Naive B cell (primary cell): ENCODE measurements around the gene CELF4. TPM values are rescaled to one million over a fixed set of nuclear protein-coding genes. Genes with fewer than 3 reads are reported as not detected.
A peak's percentile ranks its signal among the peaks of the same experiment; 100 is the strongest.

Experiments
- ATAC-seq, 2 donors: fragments of 150-1000 bp; cut with Tn5 transposase; 2 replicates each; pipeline ENCODE4 v1.10.0; 2021; ENCODE audit warnings: low read depth in 2 of 2, mild to moderate bottlenecking in 2 of 2, moderate library complexity in 2 of 2
- DNase-seq: peaks from one replicate; pipeline ENCODE4 v3.0.0; 2022
- H3K27ac Mint-ChIP-seq, 6 donors: one replicate each; pipeline ENCODE4 v1.8.0; 2020 to 2022; ENCODE audit warnings: mild to moderate bottlenecking in 6 of 6, mixed read lengths in 6 of 6, moderate library complexity in 5 of 6, inconsistent platforms in 2 of 6
- H3K27me3 Mint-ChIP-seq, 3 donors: one replicate each; pipeline ENCODE4 v1.8.0; 2021 to 2022; ENCODE audit warnings: mixed read lengths in 3 of 3, mild to moderate bottlenecking in 1 of 3
- H3K36me3 Mint-ChIP-seq, 2 donors: one replicate each; pipeline ENCODE4 v1.8.0; 2020 to 2022; ENCODE audit warnings: mixed read lengths in 2 of 2, inconsistent platforms in 1 of 2, mild to moderate bottlenecking in 1 of 2
- H3K4me1 Mint-ChIP-seq, 3 donors: one replicate each; pipeline ENCODE4 v1.8.0; 2020 to 2022; ENCODE audit warnings: mixed read lengths in 3 of 3, inconsistent platforms in 1 of 3, mild to moderate bottlenecking in 1 of 3, moderate library complexity in 1 of 3
- H3K4me3 Mint-ChIP-seq, 8 donors: one replicate each; pipeline ENCODE4 v1.8.0; 2020 to 2022; ENCODE audit warnings: mild to moderate bottlenecking in 8 of 8, mixed read lengths in 8 of 8, moderate library complexity in 8 of 8, inconsistent platforms in 2 of 8
- H3K9me3 Mint-ChIP-seq, 7 donors: one replicate each; pipeline ENCODE4 v1.8.0; 2020 to 2022; ENCODE audit warnings: mixed read lengths in 7 of 7, mild to moderate bottlenecking in 5 of 7, inconsistent platforms in 2 of 7, moderate library complexity in 1 of 7
- polyA plus RNA-seq, 6 donors: library from polyadenylated mRNA; unstranded; fragments of 300-500 nt; fragmentation: Illumina TruSeq; gene quantifications; one replicate each; pipeline ENCODE4 v1.2.3, GENCODE V29; 2021; ENCODE audit warnings: low read depth in 6 of 6

Gene CELF4
- polyA plus RNA-seq, 6 donors from 2014 or later: 0.21 to 0.34 (median 0.24) TPM; not detected in 1

GRCh38 chr18:37502601-37503000, 63.0 kb downstream of the CELF4 start:
- Mint-ChIP-seq H3K27ac (no peak overlapping the region), H3K27me3 (peaks cover 5 to 13% (median 8%) of the 10 kb centered on the region in 3 donors), H3K36me3 (no peaks in the 10 kb centered on the region), H3K4me1 (no peaks in the 10 kb centered on the region), H3K4me3 (no peak overlapping the region), H3K9me3 (peaks cover 0 to 9% (median 0%) of the 10 kb centered on the region in 7 donors)
- DNase-seq (no peak), ATAC-seq (no peak)

- Mint-ChIP-seq H3K4me3 (no peak overlapping the region), H3K27ac (no peak overlapping the region), H3K36me3 (no peaks in the 10 kb centered on the region), H3K9me3 (peaks cover 0 to 6% (median 0%) of the 10 kb centered on the region in 7 donors), H3K27me3 (peaks cover 5 to 13% (median 8%) of the 10 kb centered on the region in 3 donors), H3K4me1 (no peaks in the 10 kb centered on the region)
- ATAC-seq (no peak), DNase-seq (no peak)
These were observed 63.6 kb downstream of the CELF4 start for GRCh38 chr18:37502036-37502435.

GRCh38 chr18:37501136-37501535, 64.5 kb downstream of the CELF4 start:
- DNase-seq: no peak
- H3K4me1 Mint-ChIP-seq: no peaks in the 10 kb centered on the region
- H3K27ac Mint-ChIP-seq: no peak overlapping the region
- H3K27me3 Mint-ChIP-seq: peaks cover 8 to 13% (median 9%) of the 10 kb centered on the region in 3 donors
- H3K4me3 Mint-ChIP-seq: no peak overlapping the region
- no peaks in the 10 kb centered on the region for H3K36me3 Mint-ChIP-seq
- H3K9me3 Mint-ChIP-seq: peaks cover 0 to 6% (median 0%) of the 10 kb centered on the region in 7 donors
- no peak for ATAC-seq

- DNase-seq: no peak
- Mint-ChIP-seq H3K4me1 (no peaks in the 10 kb centered on the region), H3K9me3 (peaks cover 0 to 6% (median 0%) of the 10 kb centered on the region in 7 donors), H3K36me3 (no peaks in the 10 kb centered on the region), H3K27me3 (peaks cover 13 to 14% (median 13%) of the 10 kb centered on the region in 3 donors), H3K4me3 (no peak overlapping the region), H3K27ac (peak overlapping the region in 1 of 6 donors; percentile 14)
- ATAC-seq: no peak
These were observed 65.7 kb downstream of the CELF4 start for GRCh38 chr18:37499913-37500312.

- DNase-seq (no peak), ATAC-seq (no peak)
- no peak overlapping the region for H3K4me3 Mint-ChIP-seq
- H3K4me1 Mint-ChIP-seq: no peaks in the 10 kb centered on the region
- no peaks in the 10 kb centered on the region for H3K36me3 Mint-ChIP-seq
- peaks cover 0 to 6% (median 0%) of the 10 kb centered on the region in 7 donors for H3K9me3 Mint-ChIP-seq
- H3K27ac Mint-ChIP-seq: no peak overlapping the region
- H3K27me3 Mint-ChIP-seq: peaks cover 13 to 14% (median 13%) of the 10 kb centered on the region in 3 donors
These were observed 66.6 kb downstream of the CELF4 start for GRCh38 chr18:37499044-37499443.

GRCh38 chr18:37497853-37498518, 67.6 kb downstream of the CELF4 start:
- H3K36me3 Mint-ChIP-seq: no peaks in the 10 kb centered on the region
- no peak overlapping the region for H3K4me3 Mint-ChIP-seq
- no peak overlapping the region for H3K27ac Mint-ChIP-seq
- no peak for ATAC-seq
- H3K9me3 Mint-ChIP-seq: peaks cover 0 to 9% (median 2%) of the 10 kb centered on the region in 7 donors
- no peak for DNase-seq
- H3K27me3 Mint-ChIP-seq: peaks cover 16 to 18% (median 17%) of the 10 kb centered on the region in 3 donors
- H3K4me1 Mint-ChIP-seq: no peaks in the 10 kb centered on the region

GRCh38 chr18:37496568-37496967, 69.0 kb downstream of the CELF4 start:
- peaks cover 17 to 24% (median 21%) of the 10 kb centered on the region in 3 donors for H3K27me3 Mint-ChIP-seq
- H3K27ac Mint-ChIP-seq: no peak overlapping the region
- H3K4me1 Mint-ChIP-seq: no peaks in the 10 kb centered on the region
- no peaks in the 10 kb centered on the region for H3K36me3 Mint-ChIP-seq
- ATAC-seq (no peak), DNase-seq (no peak)
- peak overlapping the region in 1 of 8 donors; percentile 25 for H3K4me3 Mint-ChIP-seq
- peaks cover 0 to 11% (median 2%) of the 10 kb centered on the region in 7 donors for H3K9me3 Mint-ChIP-seq

- Mint-ChIP-seq H3K4me1 (no peaks in the 10 kb centered on the region), H3K27ac (no peak overlapping the region), H3K9me3 (peaks cover 0 to 16% (median 2%) of the 10 kb centered on the region in 7 donors), H3K27me3 (peaks cover 19 to 32% (median 26%) of the 10 kb centered on the region in 3 donors), H3K36me3 (no peaks in the 10 kb centered on the region), H3K4me3 (no peak overlapping the region)
- DNase-seq: no peak
- no peak for ATAC-seq
These were observed 70.2 kb downstream of the CELF4 start for GRCh38 chr18:37495354-37495753.

GRCh38 chr18:37494406-37494805, 71.2 kb downstream of the CELF4 start:
- H3K27me3 Mint-ChIP-seq: peaks cover 24 to 35% (median 26%) of the 10 kb centered on the region in 3 donors
- H3K4me1 Mint-ChIP-seq: no peaks in the 10 kb centered on the region
- DNase-seq (no peak), ATAC-seq (no peak)
- H3K27ac Mint-ChIP-seq: no peak overlapping the region
- H3K4me3 Mint-ChIP-seq: no peak overlapping the region
- no peaks in the 10 kb centered on the region for H3K36me3 Mint-ChIP-seq
- peaks cover 0 to 16% (median 3%) of the 10 kb centered on the region in 7 donors for H3K9me3 Mint-ChIP-seq

GRCh38 chr18:37493352-37493935, 72.2 kb downstream of the CELF4 start:
- H3K4me1 Mint-ChIP-seq: peaks cover 0 to under 1% (median 0%) of the 10 kb centered on the region in 3 donors
- no peak for ATAC-seq
- H3K4me3 Mint-ChIP-seq: peak overlapping the region in 1 of 8 donors; percentile 42

GRCh38 chr18:37492952-37493351, 72.6 kb downstream of the CELF4 start:
- ATAC-seq (no peak), DNase-seq (no peak)
- Mint-ChIP-seq H3K9me3 (peaks cover 0 to 10% (median 3%) of the 10 kb centered on the region in 7 donors), H3K27ac (peak overlapping the region in 1 of 6 donors; percentile 2), H3K4me1 (peaks cover 0 to 5% (median 0%) of the 10 kb centered on the region in 3 donors), H3K27me3 (peaks cover 28 to 39% (median 39%) of the 10 kb centered on the region in 3 donors), H3K36me3 (peaks cover 0 to 5% of the 10 kb centered on the region in 2 donors), H3K4me3 (no peak overlapping the region)

More at GRCh38 chr18:37493352-37493935, 72.2 kb downstream of the CELF4 start:
- H3K27ac Mint-ChIP-seq: no peak overlapping the region
- peaks cover 0 to 10% (median 0%) of the 10 kb centered on the region in 7 donors for H3K9me3 Mint-ChIP-seq
- peaks cover 0 to under 1% of the 10 kb centered on the region in 2 donors for H3K36me3 Mint-ChIP-seq
- DNase-seq: no peak
- peaks cover 23 to 35% (median 34%) of the 10 kb centered on the region in 3 donors for H3K27me3 Mint-ChIP-seq

GRCh38 chr18:37491526-37491925, 74.1 kb downstream of the CELF4 start:
- ATAC-seq (no peak), DNase-seq (no peak)
- peaks cover 0 to 11% (median 5%) of the 10 kb centered on the region in 3 donors for H3K4me1 Mint-ChIP-seq
- peaks cover 37 to 53% (median 53%) of the 10 kb centered on the region in 3 donors for H3K27me3 Mint-ChIP-seq
- H3K9me3 Mint-ChIP-seq: peaks cover 0 to 10% (median 5%) of the 10 kb centered on the region in 7 donors
- H3K4me3 Mint-ChIP-seq: no peak overlapping the region
- H3K36me3 Mint-ChIP-seq: peaks cover 0 to 19% of the 10 kb centered on the region in 2 donors
- no peak overlapping the region for H3K27ac Mint-ChIP-seq

- no peak overlapping the region for H3K27ac Mint-ChIP-seq
- peaks cover 0 to 29% of the 10 kb centered on the region in 2 donors for H3K36me3 Mint-ChIP-seq
- peaks cover 39 to 65% (median 60%) of the 10 kb centered on the region in 3 donors for H3K27me3 Mint-ChIP-seq
- H3K9me3 Mint-ChIP-seq: peaks cover 0 to 10% (median 5%) of the 10 kb centered on the region in 7 donors
- DNase-seq: no peak
- peaks cover 9 to 21% (median 14%) of the 10 kb centered on the region in 3 donors for H3K4me1 Mint-ChIP-seq
- ATAC-seq: no peak
- H3K4me3 Mint-ChIP-seq: no peak overlapping the region
These were observed 75.6 kb downstream of the CELF4 start for GRCh38 chr18:37489998-37490397.
